ENCODE results near the gene GYPC. TPM values are rescaled to one million over a fixed set of nuclear protein-coding genes. Genes with fewer than 3 reads are reported as not detected.

GYPC gene
- total RNA-seq, 1 donor from 2014 or later: 128 TPM

GRCh38 chr2:126653761-126654160 lies 2.2 kb upstream of the GYPC start:
- no peak overlapping the region for H3K27ac Mint-ChIP-seq
- peaks cover 19% of the 10 kb centered on the region for H3K36me3 Mint-ChIP-seq (ENCODE audit: low read depth)
- no peak for DNase-seq (ENCODE audit: low spot score)
- peaks cover 25% of the 10 kb centered on the region for H3K4me1 Mint-ChIP-seq (ENCODE audit: low read depth)
- H3K4me3 Mint-ChIP-seq (ENCODE audit: low read depth): no peak overlapping the region
- H3K27me3 Mint-ChIP-seq (ENCODE audit: low read depth): no peaks in the 10 kb centered on the region
- peaks cover 9% of the 10 kb centered on the region for H3K9me3 Mint-ChIP-seq
- intact Hi-C loops (cut with micrococcal nuclease): no loop called here

- Mint-ChIP-seq H3K36me3 (ENCODE audit: low read depth) (peaks cover 26% of the 10 kb centered on the region), H3K27me3 (ENCODE audit: low read depth) (no peaks in the 10 kb centered on the region), H3K4me3 (ENCODE audit: low read depth) (peak overlapping the region; percentile 95), H3K27ac (peak overlapping the region; percentile 97), H3K4me1 (ENCODE audit: low read depth) (peaks cover 34% of the 10 kb centered on the region), H3K9me3 (peaks cover 9% of the 10 kb centered on the region)
- intact Hi-C loops (cut with micrococcal nuclease): loop anchor here (5.0 kb wide), 2 partner anchors 47 to 427 kb away; no protein-coding TSS in a partner anchor
- DNase-seq (ENCODE audit: low spot score): no peak
Observed at GRCh38 chr2:126655051-126655450, 907 bp upstream of the GYPC start.

GRCh38 chr2:126656431-126657147 lies 631 bp downstream of the GYPC start:
- peak overlapping the region; percentile 93 for H3K4me3 Mint-ChIP-seq (ENCODE audit: low read depth)
- H3K4me1 Mint-ChIP-seq (ENCODE audit: low read depth): peaks cover 49% of the 10 kb centered on the region

GRCh38 chr2:126657148-126657635 lies 1.2 kb downstream of the GYPC start:
- Mint-ChIP-seq H3K4me3 (ENCODE audit: low read depth) (peak overlapping the region; percentile 93), H3K27ac (peak overlapping the region; percentile 97), H3K36me3 (ENCODE audit: low read depth) (peaks cover 42% of the 10 kb centered on the region), H3K4me1 (ENCODE audit: low read depth) (peaks cover 55% of the 10 kb centered on the region), H3K27me3 (ENCODE audit: low read depth) (no peaks in the 10 kb centered on the region), H3K9me3 (no peaks in the 10 kb centered on the region)
- intact Hi-C loops (cut with micrococcal nuclease): loop anchor here (1.0 to 5.0 kb wide), 4 partner anchors 9 to 425 kb away; no protein-coding TSS in a partner anchor
- DNase-seq (ENCODE audit: low spot score): no peak

More at GRCh38 chr2:126656431-126657147, 631 bp downstream of the GYPC start:
- Mint-ChIP-seq H3K27me3 (ENCODE audit: low read depth) (no peaks in the 10 kb centered on the region), H3K9me3 (no peaks in the 10 kb centered on the region), H3K27ac (peak overlapping the region; percentile 97), H3K36me3 (ENCODE audit: low read depth) (peaks cover 36% of the 10 kb centered on the region)
- intact Hi-C loops (cut with micrococcal nuclease): loop anchor here (1.0 to 5.0 kb wide), 4 partner anchors 10 to 426 kb away; no protein-coding TSS in a partner anchor
- peak; percentile 41 for DNase-seq (ENCODE audit: low spot score)

GRCh38 chr2:126657636-126658318 lies 1.8 kb downstream of the GYPC start:
- intact Hi-C loops (cut with micrococcal nuclease): loop anchor here (1.0 to 5.0 kb wide), 6 partner anchors 9 to 425 kb away; no protein-coding TSS in a partner anchor
- H3K36me3 Mint-ChIP-seq (ENCODE audit: low read depth): peaks cover 47% of the 10 kb centered on the region

GRCh38 chr2:126658319-126658904 lies 2.5 kb downstream of the GYPC start:
- no peaks in the 10 kb centered on the region for H3K27me3 Mint-ChIP-seq (ENCODE audit: low read depth)
- peaks cover 54% of the 10 kb centered on the region for H3K36me3 Mint-ChIP-seq (ENCODE audit: low read depth)
- peaks cover 68% of the 10 kb centered on the region for H3K4me1 Mint-ChIP-seq (ENCODE audit: low read depth)
- H3K4me3 Mint-ChIP-seq (ENCODE audit: low read depth): peak overlapping the region; percentile 93
- no peak for DNase-seq (ENCODE audit: low spot score)
- intact Hi-C loops (cut with micrococcal nuclease): loop anchor here (2.0 to 5.0 kb wide), 4 partner anchors 44 to 424 kb away; no protein-coding TSS in a partner anchor
- H3K27ac Mint-ChIP-seq: peak overlapping the region; percentile 97
- H3K9me3 Mint-ChIP-seq: no peaks in the 10 kb centered on the region

More at GRCh38 chr2:126657636-126658318, 1.8 kb downstream of the GYPC start:
- H3K9me3 Mint-ChIP-seq: no peaks in the 10 kb centered on the region
- H3K27ac Mint-ChIP-seq: peak overlapping the region; percentile 97
- H3K4me3 Mint-ChIP-seq (ENCODE audit: low read depth): peak overlapping the region; percentile 93
- peak; percentile 72 for DNase-seq (ENCODE audit: low spot score)
- no peaks in the 10 kb centered on the region for H3K27me3 Mint-ChIP-seq (ENCODE audit: low read depth)
- peaks cover 61% of the 10 kb centered on the region for H3K4me1 Mint-ChIP-seq (ENCODE audit: low read depth)

GRCh38 chr2:126658905-126659561 lies 3.1 kb downstream of the GYPC start:
- DNase-seq (ENCODE audit: low spot score): peak; percentile 68
- peak overlapping the region; percentile 93 for H3K27ac Mint-ChIP-seq
- peaks cover 60% of the 10 kb centered on the region for H3K36me3 Mint-ChIP-seq (ENCODE audit: low read depth)
- H3K27me3 Mint-ChIP-seq (ENCODE audit: low read depth): no peaks in the 10 kb centered on the region
- H3K4me1 Mint-ChIP-seq (ENCODE audit: low read depth): peaks cover 73% of the 10 kb centered on the region
- intact Hi-C loops (cut with micrococcal nuclease): loop anchor here (2.0 to 5.0 kb wide), 4 partner anchors 43 to 423 kb away; no protein-coding TSS in a partner anchor
- H3K4me3 Mint-ChIP-seq (ENCODE audit: low read depth): peak overlapping the region; percentile 78
- no peaks in the 10 kb centered on the region for H3K9me3 Mint-ChIP-seq

GRCh38 chr2:126659562-126660467 lies 3.9 kb downstream of the GYPC start:
- Mint-ChIP-seq H3K36me3 (ENCODE audit: low read depth) (peaks cover 65% of the 10 kb centered on the region), H3K27me3 (ENCODE audit: low read depth) (no peaks in the 10 kb centered on the region), H3K27ac (peak overlapping the region; percentile 93), H3K4me3 (ENCODE audit: low read depth) (peak overlapping the region; percentile 78), H3K4me1 (ENCODE audit: low read depth) (peaks cover 78% of the 10 kb centered on the region), H3K9me3 (no peaks in the 10 kb centered on the region)
- no peak for DNase-seq (ENCODE audit: low spot score)
- intact Hi-C loops (cut with micrococcal nuclease): loop anchor here (2.0 to 5.0 kb wide), 4 partner anchors 42 to 422 kb away; no protein-coding TSS in a partner anchor

- intact Hi-C loops (cut with micrococcal nuclease): no loop called here
- DNase-seq (ENCODE audit: low spot score): no peak
- Mint-ChIP-seq H3K27me3 (ENCODE audit: low read depth) (no peaks in the 10 kb centered on the region), H3K36me3 (ENCODE audit: low read depth) (peaks cover 71% of the 10 kb centered on the region), H3K9me3 (no peaks in the 10 kb centered on the region), H3K4me3 (ENCODE audit: low read depth) (peak overlapping the region; percentile 31), H3K4me1 (ENCODE audit: low read depth) (peaks cover 79% of the 10 kb centered on the region), H3K27ac (peak overlapping the region; percentile 93)
Observed at GRCh38 chr2:126660971-126661370, 5.0 kb downstream of the GYPC start.

GRCh38 chr2:126661702-126662500 lies 5.9 kb downstream of the GYPC start:
- Mint-ChIP-seq H3K9me3 (no peaks in the 10 kb centered on the region), H3K36me3 (ENCODE audit: low read depth) (peaks cover 78% of the 10 kb centered on the region), H3K4me1 (ENCODE audit: low read depth) (peaks cover 87% of the 10 kb centered on the region), H3K27me3 (ENCODE audit: low read depth) (no peaks in the 10 kb centered on the region), H3K27ac (peak overlapping the region; percentile 93), H3K4me3 (ENCODE audit: low read depth) (peak overlapping the region; percentile 65)
- DNase-seq (ENCODE audit: low spot score): no peak
- intact Hi-C loops (cut with micrococcal nuclease): no loop called here

GRCh38 chr2:126662621-126663020 lies 6.7 kb downstream of the GYPC start:
- intact Hi-C loops (cut with micrococcal nuclease): no loop called here
- no peak for DNase-seq (ENCODE audit: low spot score)
- Mint-ChIP-seq H3K4me1 (ENCODE audit: low read depth) (peaks cover 89% of the 10 kb centered on the region), H3K36me3 (ENCODE audit: low read depth) (peaks cover 76% of the 10 kb centered on the region), H3K4me3 (ENCODE audit: low read depth) (peak overlapping the region; percentile 65), H3K27ac (peak overlapping the region; percentile 93), H3K9me3 (no peaks in the 10 kb centered on the region), H3K27me3 (ENCODE audit: low read depth) (no peaks in the 10 kb centered on the region)

Measured in activated T-helper 2 cell treated with anti-CD3 and anti-CD28 coated beads, Interferon-gamma antibody, Interleukin-2, Interleukin-4, amounts not matched to agents 10 μg/mL and 5 μg/mL and 100 μg/mL, durations not matched to agents 14 hours and 24 hours and 36 hours (primary cell).